Stimulated activated CD8-positive, alpha-beta memory T cell treated with anti-CD3 and anti-CD28 coated beads, Interleukin-2, amount 100 ng/mL, for 48 hours (primary cell): ENCODE measurements around the gene PRXL2A.

Source experiments
- DNase-seq, 2 donors: peaks; one replicate each; pipeline ENCODE4 v3.0.0-alpha.2; 2020; ENCODE audit warnings: low read depth in 2 of 2

The PRXL2A gene

GRCh38 chr10:80444646-80445319 is 36.4 kb downstream of the PRXL2A start:
- DNase-seq = peak in 1 of 2 donors; percentile 51

GRCh38 chr10:80447436-80448190 is 39.3 kb downstream of the PRXL2A start:
- DNase-seq = no peak

- DNase-seq = no peak
Measured at GRCh38 chr10:80448209-80448942, 40.0 kb downstream of the PRXL2A start.

GRCh38 chr10:80449520-80449919 is 41.2 kb downstream of the PRXL2A start:
- no peak for DNase-seq

GRCh38 chr10:80451132-80451531 is 42.8 kb downstream of the PRXL2A start:
- DNase-seq = no peak

GRCh38 chr10:80452069-80452468 is 43.7 kb downstream of the PRXL2A start:
- DNase-seq = no peak

- DNase-seq = no peak
Measured at GRCh38 chr10:80452640-80453039, 44.3 kb downstream of the PRXL2A start.

- no peak for DNase-seq
Measured at GRCh38 chr10:80453056-80453841, 44.9 kb downstream of the PRXL2A start.

- DNase-seq = peak; percentile 61 to 76
Measured at GRCh38 chr10:80453842-80454512, 45.6 kb downstream of the PRXL2A start, which contains the start of gene TSPAN14. Gene TSPAN14 (plus strand): TSS chr10:80454310. CDS start chr10:80489234, 34,924 bp downstream.

GRCh38 chr10:80454513-80455460 is 46.4 kb downstream of the PRXL2A start:
- DNase-seq = no peak

GRCh38 chr10:80455461-80456349 is 47.4 kb downstream of the PRXL2A start:
- DNase-seq = no peak

- DNase-seq = no peak
Measured at GRCh38 chr10:80457554-80458262, 49.4 kb downstream of the PRXL2A start.

GRCh38 chr10:80458263-80458625 is 49.9 kb downstream of the PRXL2A start:
- no peak for DNase-seq

- DNase-seq = no peak
Measured at GRCh38 chr10:80458638-80459037, 50.3 kb downstream of the PRXL2A start.

GRCh38 chr10:80459047-80459865 is 50.9 kb downstream of the PRXL2A start:
- DNase-seq = peak; percentile 58 to 60

- no peak for DNase-seq
Measured at GRCh38 chr10:80460399-80461207, 52.3 kb downstream of the PRXL2A start.
